Right lobe of liver (tissue), 6 donors: ENCODE data around the gene CDH23. TPM values are rescaled to one million over a fixed set of nuclear protein-coding genes. Genes with fewer than 3 reads are reported as not detected.

Experiments used
- ATAC-seq, 4 donors: fragments of 200-7000 bp; cut with Tn5 transposase; one replicate each; pipeline ENCODE4 v1.9.1; 2020; ENCODE audit warnings: mild to moderate bottlenecking in 4 of 4, moderate library complexity in 4 of 4
- DNase-seq, 3 donors: peaks; one replicate each; pipeline ENCODE4 v3.0.0-alpha.2; 2020
- H3K27ac ChIP-seq, 3 donors: fragments of 200-600 bp; one replicate each; pipeline ENCODE4 v1.8.0; 2022
- H3K27me3 ChIP-seq, 2 donors: fragments of 200-600 bp; one replicate each; pipeline ENCODE4 v1.8.0; 2022
- H3K36me3 ChIP-seq, 4 donors: fragments of 200-600 bp; sonication (generic) in 1 of 4; one replicate each; pipeline versions ENCODE4 v1.5.1 to v1.8.0; 2017 to 2022; ENCODE audit warnings: control low read depth in 1 of 4
- H3K4me1 ChIP-seq, 4 donors: fragments of 200-600 bp; sonication (generic) in 1 of 4; one replicate each; pipeline versions ENCODE4 v1.5.1 to v1.8.0; 2017 to 2022; ENCODE audit warnings: control low read depth in 1 of 4
- H3K4me3 ChIP-seq, 3 donors: fragments of 200-600 bp; one replicate each; pipeline ENCODE4 v1.8.0; 2022
- H3K9me3 ChIP-seq, 4 donors: fragments of 200-600 bp; sonication (generic) in 1 of 4; one replicate each; pipeline versions ENCODE4 v1.5.1 to v1.8.0; 2017 to 2022; ENCODE audit warnings: control low read depth in 1 of 4
- CTCF ChIP-seq, 4 donors: fragments of 200-600 bp in 3 of 4; fragments of 450-650 bp in 1 of 4; IDR thresholded peaks; one replicate each; pipeline versions ENCODE4 v1.5.1 to v1.8.0; 2016 to 2022; ENCODE audit warnings: antibody characterized with exemption in 4 of 4, mild to moderate bottlenecking in 2 of 4
- POLR2A ChIP-seq: fragments of 450-650 bp; IDR thresholded peaks from one replicate; pipeline ENCODE4 v1.6.1; 2017; ENCODE audit warnings: antibody characterized with exemption, mild to moderate bottlenecking
- WGBS: methylation state at CpG from one replicate; pipeline ENCODE4 v1.1.6; 2018; ENCODE audit warnings: low coverage, low lambda C conversion rate; ENCODE audit not compliant: insufficient coverage; ENCODE audit errors: missing lambda C conversion rate; 5-methylcytosine and 5-hydroxymethylcytosine counted together
- intact Hi-C, 2 donors: fragments of 100-400 bp; cut with DNase I; formaldehyde crosslinking; loops; one replicate each; pipeline versions ENCODE4 v1.11.2 to v1.14.1; 2022
- total RNA-seq, 6 experiments: library from RNA; depleted of rRNA in 2 of 6; stranded (reverse); fragments of >200 nt in 2 of 6; fragmentation: NEBNext Ultra II Directional in 3 of 6; extraction: Animal tissue kit (Norgen Biotek cat#: 25700) in 3 of 6; gene quantifications; one replicate each; pipeline versions ENCODE4 v1.1.0 to v1.2.4, GENCODE V29; 2016 to 2023
- donor health status: DM: no; HTN: yes; CAD: no.
- donor health status: DM: no; HTN: no; CAD: no.
- donor health status: DM: no; HTN: no; CAD: no.
- donor health status: DM: no; HTN: yes; CAD: no.
- donor health status: DM: no; HTN: yes; CAD: no.

Gene CDH23
- total RNA-seq, 6 experiments from 2014 or later = 3.3 to 19.7 (median 6.3) TPM

- H3K27ac ChIP-seq = no peak overlapping the region
- TF ChIP-seq CTCF (IDR thresholded peaks at IDR 0.05) = no peak
- TF ChIP-seq POLR2A = no peak
- H3K4me3 ChIP-seq = no peak overlapping the region
- H3K36me3 ChIP-seq = no peaks in the 10 kb centered on the region
- no peak for ATAC-seq
- H3K27me3 ChIP-seq = no peaks in the 10 kb centered on the region
- H3K9me3 ChIP-seq = no peaks in the 10 kb centered on the region
- intact Hi-C loops = no loop called here
- peak in 2 of 3 donors; percentile 31 to 61 for DNase-seq
- 72% methylated on average over 8 of the region's 15 CpGs for WGBS
- peaks cover 0 to 36% (median 2%) of the 10 kb centered on the region in 4 donors for H3K4me1 ChIP-seq
Measured at GRCh38 chr10:71750124-71750841, 353.6 kb downstream of the CDH23 start.

- peaks cover 0 to 36% (median 2%) of the 10 kb centered on the region in 4 donors for H3K4me1 ChIP-seq
- no CpG with 5 or more reads among the region's 5 CpGs for WGBS
- intact Hi-C loops = no loop called here
- no peak overlapping the region for H3K27ac ChIP-seq
- peak in 1 of 3 donors; percentile 34 for DNase-seq
- ATAC-seq = no peak
- no peaks in the 10 kb centered on the region for H3K27me3 ChIP-seq
- no peaks in the 10 kb centered on the region for H3K9me3 ChIP-seq
- no peak overlapping the region for H3K4me3 ChIP-seq
- no peaks in the 10 kb centered on the region for H3K36me3 ChIP-seq
- TF ChIP-seq CTCF (IDR thresholded peaks at IDR 0.05) (no peak), POLR2A (no peak)
Measured at GRCh38 chr10:71750986-71751385, 354.3 kb downstream of the CDH23 start.

GRCh38 chr10:71751515-71752224 lies 354.9 kb downstream of the CDH23 start:
- H3K27me3 ChIP-seq = no peaks in the 10 kb centered on the region
- peaks cover 0 to 31% (median 2%) of the 10 kb centered on the region in 4 donors for H3K4me1 ChIP-seq
- intact Hi-C loops = no loop called here
- no peaks in the 10 kb centered on the region for H3K36me3 ChIP-seq
- no peaks in the 10 kb centered on the region for H3K9me3 ChIP-seq
- ATAC-seq (no peak), DNase-seq (peak in 1 of 3 donors; percentile 46)
- H3K4me3 ChIP-seq = no peak overlapping the region
- WGBS = 40% methylated on average over 1 of the region's 14 CpGs
- no peak overlapping the region for H3K27ac ChIP-seq
- TF ChIP-seq POLR2A = no peak
- no peak for TF ChIP-seq CTCF (IDR thresholded peaks at IDR 0.05)

GRCh38 chr10:71752391-71753090 lies 355.8 kb downstream of the CDH23 start:
- 60% methylated on average over 1 of the region's 8 CpGs for WGBS
- intact Hi-C loops = no loop called here
- Histone ChIP-seq H3K9me3 (no peaks in the 10 kb centered on the region), H3K36me3 (no peaks in the 10 kb centered on the region), H3K27me3 (no peaks in the 10 kb centered on the region), H3K27ac (peak overlapping the region in 2 of 3 donors; percentile 24 to 43), H3K4me3 (no peak overlapping the region), H3K4me1 (peaks cover 0 to 22% (median 0%) of the 10 kb centered on the region in 4 donors)
- DNase-seq (peak in 1 of 3 donors; percentile 46), ATAC-seq (no peak)
- TF ChIP-seq POLR2A = no peak
- no peak for TF ChIP-seq CTCF (IDR thresholded peaks at IDR 0.05)
